Left lung (tissue), 10 donors: ENCODE results near the gene HMGA1. TPM values are rescaled to one million over a fixed set of nuclear protein-coding genes. Genes with fewer than 3 reads are reported as not detected.
"Not testable (repeated sequence)": the region's sequence is repeated elsewhere in the genome, so short reads cannot be mapped to it uniquely, and the experiment has no call there.

ENCODE experiments used
- ATAC-seq: fragments of 200-7000 bp; cut with Tn5 transposase; one replicate; pipeline ENCODE4 v1.9.1; 2020; ENCODE audit warnings: moderate library complexity
- DNase-seq, 4 donors: peaks; one replicate each; pipeline ENCODE4 v3.0.0-alpha.2; 2013 to 2020
- H3K27ac ChIP-seq, 2 donors: fragments of 200-600 bp; sonication (generic) in 1 of 2; one replicate each; pipeline versions ENCODE4 v1.5.0 to v1.8.0; 2020 to 2021
- H3K27me3 ChIP-seq, 2 donors: fragments of 200-600 bp; sonication (generic) in 1 of 2; one replicate each; pipeline versions ENCODE4 v1.5.0 to v1.8.0; 2020 to 2021
- H3K36me3 ChIP-seq, 2 donors: fragments of 200-600 bp; sonication (generic) in 1 of 2; one replicate each; pipeline versions ENCODE4 v1.5.0 to v1.8.0; 2020 to 2021
- H3K4me1 ChIP-seq, 2 donors: fragments of 200-600 bp; one replicate each; pipeline ENCODE4 v1.8.0; 2021
- H3K4me3 ChIP-seq, 2 donors: fragments of 200-600 bp; sonication (generic) in 1 of 2; one replicate each; pipeline versions ENCODE4 v1.5.0 to v1.8.0; 2020 to 2021; ENCODE audit warnings: mild to moderate bottlenecking in 1 of 2
- H3K9me3 ChIP-seq, 2 donors: fragments of 200-600 bp; sonication (generic) in 1 of 2; one replicate each; pipeline versions ENCODE4 v1.5.0 to v1.8.0; 2020 to 2021
- intact Hi-C, 2 donors: fragments of 100-400 bp; cut with DNase I; formaldehyde crosslinking; loops; one replicate each; pipeline versions ENCODE4 v1.11.2 to v1.14.2; 2022
- polyA plus RNA-seq, 6 donors: library from polyadenylated mRNA; unstranded; fragments of 120-200 nt; gene quantifications; one replicate each; pipeline ENCODE4 v1.2.1, GENCODE V29; 2013; ENCODE audit not compliant: insufficient read length in 6 of 6
- total RNA-seq, 2 donors: library from RNA; stranded (reverse); fragmentation: NEBNext Ultra II Directional; extraction: Animal tissue kit (Norgen Biotek cat#: 25700); gene quantifications; one replicate each; pipeline ENCODE4 v1.2.1, GENCODE V29; 2021
- TF ChIP-seq, protein P1 (sequence below), 2 donors: fragments of 200-600 bp; sonication (generic) in 1 of 2; IDR thresholded peaks; one replicate each; pipeline versions ENCODE4 v1.5.0 to v1.8.0; 2021; ENCODE audit warnings: antibody characterized with exemption in 2 of 2
- donor health status: DM: no; HTN: yes; CAD: no.
- donor health status: DM: no; HTN: no; CAD: no.

The HMGA1 gene
- total and polyA plus RNA-seq, 8 donors: 75.1 to 197 (median 155) TPM

DNA sequence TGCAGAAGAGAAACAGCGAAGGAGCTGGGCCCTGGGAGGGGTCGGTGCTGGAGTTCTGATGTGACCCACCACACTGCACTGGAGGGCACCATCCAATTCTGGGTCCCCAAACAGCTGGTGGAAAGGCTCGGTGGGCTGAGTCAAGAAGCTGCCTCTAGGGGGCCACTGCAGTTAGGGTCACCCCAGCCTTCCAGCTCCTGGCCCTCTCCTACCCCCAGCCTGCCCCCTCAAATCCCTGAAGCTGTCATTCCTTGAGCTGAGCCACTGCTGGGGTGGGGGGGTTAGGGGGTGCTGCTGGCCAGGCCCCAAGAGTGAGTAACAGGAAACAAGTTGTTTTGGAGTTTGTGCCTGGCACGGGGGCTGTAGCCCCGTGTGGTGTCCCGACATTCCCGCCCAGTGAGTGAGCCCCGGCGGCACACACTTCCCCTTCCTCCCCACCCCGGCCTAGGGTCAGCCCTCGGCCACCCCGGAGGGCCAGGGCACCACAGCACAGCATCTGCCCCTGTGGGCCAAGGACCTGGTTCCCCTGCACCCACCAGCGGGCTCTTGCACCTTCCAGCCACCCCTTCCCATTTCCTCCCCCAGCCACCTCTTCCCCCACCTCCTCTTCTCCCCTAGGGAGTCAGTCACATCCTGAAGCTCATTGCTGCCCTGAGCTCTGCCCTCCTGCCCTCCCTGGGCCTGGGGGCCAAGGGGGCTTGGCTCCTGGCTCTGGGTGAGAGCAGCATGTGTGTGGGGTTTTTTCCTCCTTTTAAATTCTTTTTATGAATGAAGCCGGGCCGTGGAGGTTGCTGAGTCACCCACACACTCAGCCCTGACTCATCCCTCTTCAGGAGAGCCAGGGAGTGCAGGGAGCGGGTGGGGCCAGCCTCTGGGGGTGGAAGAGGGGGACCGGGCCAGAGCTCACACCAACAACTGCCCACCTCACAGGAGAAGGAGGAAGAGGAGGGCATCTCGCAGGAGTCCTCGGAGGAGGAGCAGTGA is 7.5 kb downstream of the HMGA1 start:
- peaks cover 0 to 55% of the 10 kb centered on the region in 2 donors for H3K36me3 ChIP-seq
- ATAC-seq (peak; percentile 38), DNase-seq (peak in 2 of 4 donors; percentile 80 to 92)
- H3K27ac ChIP-seq: peak overlapping the region in 1 of 2 donors; percentile 81
- H3K4me1 ChIP-seq: peaks cover 9 to 58% of the 10 kb centered on the region in 2 donors
- no peak overlapping the region for H3K4me3 ChIP-seq
- H3K9me3 ChIP-seq: no peaks in the 10 kb centered on the region
- TF ChIP-seq, protein P1, sequence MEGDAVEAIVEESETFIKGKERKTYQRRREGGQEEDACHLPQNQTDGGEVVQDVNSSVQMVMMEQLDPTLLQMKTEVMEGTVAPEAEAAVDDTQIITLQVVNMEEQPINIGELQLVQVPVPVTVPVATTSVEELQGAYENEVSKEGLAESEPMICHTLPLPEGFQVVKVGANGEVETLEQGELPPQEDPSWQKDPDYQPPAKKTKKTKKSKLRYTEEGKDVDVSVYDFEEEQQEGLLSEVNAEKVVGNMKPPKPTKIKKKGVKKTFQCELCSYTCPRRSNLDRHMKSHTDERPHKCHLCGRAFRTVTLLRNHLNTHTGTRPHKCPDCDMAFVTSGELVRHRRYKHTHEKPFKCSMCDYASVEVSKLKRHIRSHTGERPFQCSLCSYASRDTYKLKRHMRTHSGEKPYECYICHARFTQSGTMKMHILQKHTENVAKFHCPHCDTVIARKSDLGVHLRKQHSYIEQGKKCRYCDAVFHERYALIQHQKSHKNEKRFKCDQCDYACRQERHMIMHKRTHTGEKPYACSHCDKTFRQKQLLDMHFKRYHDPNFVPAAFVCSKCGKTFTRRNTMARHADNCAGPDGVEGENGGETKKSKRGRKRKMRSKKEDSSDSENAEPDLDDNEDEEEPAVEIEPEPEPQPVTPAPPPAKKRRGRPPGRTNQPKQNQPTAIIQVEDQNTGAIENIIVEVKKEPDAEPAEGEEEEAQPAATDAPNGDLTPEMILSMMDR (IDR thresholded peaks at IDR 0.05): no peak
- intact Hi-C loops: no loop called here
- H3K27me3 ChIP-seq: no peaks in the 10 kb centered on the region

DNA sequence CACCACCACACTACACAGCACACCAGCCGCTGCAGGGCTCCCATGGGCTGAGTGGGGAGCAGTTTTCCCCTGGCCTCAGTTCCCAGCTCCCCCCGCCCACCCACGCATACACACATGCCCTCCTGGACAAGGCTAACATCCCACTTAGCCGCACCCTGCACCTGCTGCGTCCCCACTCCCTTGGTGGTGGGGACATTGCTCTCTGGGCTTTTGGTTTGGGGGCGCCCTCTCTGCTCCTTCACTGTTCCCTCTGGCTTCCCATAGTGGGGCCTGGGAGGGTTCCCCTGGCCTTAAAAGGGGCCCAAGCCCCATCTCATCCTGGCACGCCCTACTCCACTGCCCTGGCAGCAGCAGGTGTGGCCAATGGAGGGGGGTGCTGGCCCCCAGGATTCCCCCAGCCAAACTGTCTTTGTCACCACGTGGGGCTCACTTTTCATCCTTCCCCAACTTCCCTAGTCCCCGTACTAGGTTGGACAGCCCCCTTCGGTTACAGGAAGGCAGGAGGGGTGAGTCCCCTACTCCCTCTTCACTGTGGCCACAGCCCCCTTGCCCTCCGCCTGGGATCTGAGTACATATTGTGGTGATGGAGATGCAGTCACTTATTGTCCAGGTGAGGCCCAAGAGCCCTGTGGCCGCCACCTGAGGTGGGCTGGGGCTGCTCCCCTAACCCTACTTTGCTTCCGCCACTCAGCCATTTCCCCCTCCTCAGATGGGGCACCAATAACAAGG is 8.5 kb downstream of the HMGA1 start:
- not testable (repeated sequence) for H3K9me3 ChIP-seq, ATAC-seq, H3K4me3 ChIP-seq, H3K27me3 ChIP-seq
- Histone ChIP-seq H3K4me1 (peaks cover 9 to 62% of the 10 kb centered on the region in 2 donors), H3K27ac (peak overlapping the region in 1 of 2 donors; percentile 81), H3K36me3 (peaks cover 0 to 52% of the 10 kb centered on the region in 2 donors)
- intact Hi-C loops: loop anchor here in 1 of 2 donors (5.0 kb wide), 1 partner anchor 172 kb away; no protein-coding TSS in a partner anchor
- peak in 1 of 4 donors; percentile 23 for DNase-seq

DNA sequence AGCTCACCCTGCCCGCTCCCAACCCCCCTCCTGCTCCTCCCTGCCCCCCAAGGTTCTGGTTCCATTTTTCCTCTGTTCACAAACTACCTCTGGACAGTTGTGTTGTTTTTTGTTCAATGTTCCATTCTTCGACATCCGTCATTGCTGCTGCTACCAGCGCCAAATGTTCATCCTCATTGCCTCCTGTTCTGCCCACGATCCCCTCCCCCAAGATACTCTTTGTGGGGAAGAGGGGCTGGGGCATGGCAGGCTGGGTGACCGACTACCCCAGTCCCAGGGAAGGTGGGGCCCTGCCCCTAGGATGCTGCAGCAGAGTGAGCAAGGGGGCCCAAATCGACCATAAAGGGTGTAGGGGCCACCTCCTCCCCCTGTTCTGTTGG is 9.1 kb downstream of the HMGA1 start:
- H3K36me3 ChIP-seq: peaks cover 0 to 47% of the 10 kb centered on the region in 2 donors
- not testable (repeated sequence) for H3K27ac ChIP-seq, H3K4me3 ChIP-seq, ATAC-seq, H3K9me3 ChIP-seq, DNase-seq, H3K27me3 ChIP-seq
- intact Hi-C loops: loop anchor here in 1 of 2 donors (5.0 kb wide), 1 partner anchor 172 kb away; no protein-coding TSS in a partner anchor
- H3K4me1 ChIP-seq: peaks cover 9 to 62% of the 10 kb centered on the region in 2 donors

DNA sequence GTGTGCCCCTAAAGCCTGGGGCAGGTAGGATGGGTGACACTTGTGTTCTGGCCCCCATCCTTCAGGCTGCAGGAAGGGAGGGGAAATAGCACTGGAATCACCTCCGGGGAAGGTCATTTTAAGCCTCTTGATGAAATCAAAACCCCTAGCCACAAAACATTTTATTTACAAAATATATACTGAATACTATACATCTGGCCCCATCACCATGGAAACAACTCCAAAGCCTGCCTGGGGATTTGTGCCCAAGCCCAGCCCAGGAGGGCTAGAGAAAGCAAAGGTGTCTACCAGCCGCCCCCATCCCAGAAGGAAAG is 9.5 kb downstream of the HMGA1 start:
- Histone ChIP-seq H3K27ac (no peak overlapping the region), H3K36me3 (peaks cover 0 to 42% of the 10 kb centered on the region in 2 donors), H3K9me3 (no peaks in the 10 kb centered on the region), H3K4me1 (peaks cover 9 to 62% of the 10 kb centered on the region in 2 donors), H3K27me3 (no peaks in the 10 kb centered on the region), H3K4me3 (no peak overlapping the region)
- no peak for DNase-seq
- TF ChIP-seq, protein P1 (IDR thresholded peaks at IDR 0.05): no peak
- ATAC-seq: no peak
- intact Hi-C loops: loop anchor here in 1 of 2 donors (5.0 kb wide), 1 partner anchor 171 kb away; no protein-coding TSS in a partner anchor

DNA sequence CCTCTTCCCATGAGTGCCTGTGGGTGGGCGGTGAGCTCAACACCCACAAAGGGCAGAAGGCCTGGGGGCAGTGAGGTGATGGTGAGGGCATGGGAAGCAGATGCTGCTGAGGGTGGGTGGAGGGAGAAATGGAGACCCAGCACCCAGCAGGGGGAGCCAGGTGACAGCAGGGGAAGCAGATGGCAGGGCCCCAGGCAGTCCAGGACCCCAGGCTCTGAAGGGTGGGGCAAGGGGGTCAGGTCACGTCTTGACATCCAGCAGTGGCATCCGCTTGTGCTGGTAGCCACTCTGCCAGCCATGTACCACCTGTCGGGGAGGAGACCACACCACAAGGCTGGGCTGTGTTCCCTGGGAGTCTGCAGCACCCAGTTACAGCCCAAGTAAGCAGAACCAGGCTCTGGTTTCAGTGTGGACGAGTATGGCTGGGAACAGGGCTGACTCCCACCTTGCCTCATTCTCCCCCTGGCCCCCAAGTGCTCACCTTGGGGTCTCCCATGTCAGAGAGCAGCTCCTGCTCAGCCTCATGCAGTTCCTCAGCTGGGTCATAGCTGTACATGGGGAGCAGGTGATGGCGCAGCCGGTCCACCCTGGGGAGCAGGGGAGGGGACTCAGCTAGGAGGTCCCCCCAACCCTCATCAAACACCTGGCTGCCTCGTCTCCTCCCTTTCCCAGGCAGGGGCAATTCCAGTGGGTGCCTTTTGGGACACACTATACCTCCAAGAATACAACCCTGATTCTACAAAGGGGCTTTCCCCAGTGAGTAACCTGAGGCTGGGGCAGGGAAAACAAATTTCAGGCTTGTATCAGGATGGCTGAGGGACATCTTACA is 10.1 kb downstream of the HMGA1 start:
- no peak for ATAC-seq
- DNase-seq: peak in 1 of 4 donors; percentile 72
- intact Hi-C loops: loop anchor here in 1 of 2 donors (5.0 kb wide), 1 partner anchor 171 kb away; no protein-coding TSS in a partner anchor
- TF ChIP-seq, protein P1 (IDR thresholded peaks at IDR 0.05): no peak
- Histone ChIP-seq H3K4me1 (peaks cover 9 to 62% of the 10 kb centered on the region in 2 donors), H3K36me3 (peaks cover 0 to 36% of the 10 kb centered on the region in 2 donors), H3K9me3 (no peaks in the 10 kb centered on the region), H3K4me3 (no peak overlapping the region), H3K27me3 (no peaks in the 10 kb centered on the region), H3K27ac (no peak overlapping the region)
